Activated naive CD4-positive, alpha-beta T cell treated with anti-CD3 and anti-CD28 coated beads, Interleukin-2, amount 50 U/mL, for 72 hours (primary cell): ENCODE results near the gene CCDC78. TPM values are rescaled to one million over a fixed set of nuclear protein-coding genes. Genes with fewer than 3 reads are reported as not detected.
"Not testable (repeated sequence)": the region's sequence is repeated elsewhere in the genome, so short reads cannot be mapped to it uniquely, and the experiment has no call there.

Source experiments
- ATAC-seq, 2 donors: fragments of 150-1000 bp; cut with Tn5 transposase; 2 replicates each; pipeline ENCODE4 v1.10.0; 2021; ENCODE audit warnings: mild to moderate bottlenecking in 2 of 2, moderate library complexity in 2 of 2
- DNase-seq, 2 donors: peaks; one replicate each; pipeline ENCODE4 v3.0.0; 2021 to 2022; ENCODE audit warnings: low spot score in 2 of 2
- H3K27ac Mint-ChIP-seq, 2 donors: one replicate each; pipeline ENCODE4 v1.8.0; 2022; ENCODE audit warnings: mild to moderate bottlenecking in 2 of 2, mixed read lengths in 2 of 2
- H3K36me3 Mint-ChIP-seq, 2 donors: one replicate each; pipeline ENCODE4 v1.8.0; 2022; ENCODE audit warnings: mixed read lengths in 2 of 2
- H3K9me3 Mint-ChIP-seq, 2 donors: one replicate each; pipeline ENCODE4 v1.8.0; 2022; ENCODE audit warnings: mixed read lengths in 2 of 2
- total RNA-seq, 2 donors: library from RNA; stranded (reverse); gene quantifications; one replicate each; pipeline ENCODE4 v1.2.3, GENCODE V29; 2022

The CCDC78 gene
- total RNA-seq, 2 donors from 2014 or later, result 6.2 to 10.7 TPM

- Mint-ChIP-seq H3K9me3 (no peaks in the 10 kb centered on the region), H3K27ac (no peak overlapping the region), H3K36me3 (no peaks in the 10 kb centered on the region)
- DNase-seq (no peak), ATAC-seq (no peak)
Observed at GRCh38 chr16:746637-747036, 20.4 kb upstream of the CCDC78 start.

GRCh38 chr16:745739-746138, 19.5 kb upstream of the CCDC78 start:
- Mint-ChIP-seq H3K27ac (no peak overlapping the region), H3K9me3 (no peaks in the 10 kb centered on the region), H3K36me3 (no peaks in the 10 kb centered on the region)
- DNase-seq (no peak), ATAC-seq (no peak)

GRCh38 chr16:743794-744500, 17.7 kb upstream of the CCDC78 start:
- no peak overlapping the region for H3K27ac Mint-ChIP-seq
- no peak for DNase-seq
- ATAC-seq, result no peak
- H3K36me3 Mint-ChIP-seq, result peaks cover 0 to 6% of the 10 kb centered on the region in 2 donors
- H3K9me3 Mint-ChIP-seq, result no peaks in the 10 kb centered on the region

GRCh38 chr16:742894-743293, 16.7 kb upstream of the CCDC78 start:
- not testable (repeated sequence) for H3K9me3 Mint-ChIP-seq, H3K36me3 Mint-ChIP-seq, DNase-seq, ATAC-seq
- H3K27ac Mint-ChIP-seq, result peak overlapping the region in 1 of 2 donors; percentile 22

- Mint-ChIP-seq H3K36me3 (peaks cover 5 to 16% of the 10 kb centered on the region in 2 donors), H3K9me3 (no peaks in the 10 kb centered on the region), H3K27ac (peak overlapping the region; percentile 50 to 85)
- DNase-seq, result no peak
- ATAC-seq, result no peak
Observed at GRCh38 chr16:741986-742629, 15.9 kb upstream of the CCDC78 start.

- H3K27ac Mint-ChIP-seq, result peak within 1 kb of the TSS; percentile 50 to 85
- ATAC-seq, result peak; percentile 72 to 77
- H3K36me3 Mint-ChIP-seq, result peaks cover 5 to 21% of the 10 kb centered on the region in 2 donors
- peak; percentile 95 to 97 for DNase-seq
- no peaks in the 10 kb centered on the region for H3K9me3 Mint-ChIP-seq
Observed at GRCh38 chr16:740764-741505, 14.7 kb upstream of the CCDC78 start, which contains the start of gene CIAO3. CIAO3 (minus strand) TSS chr16:740997; CDS start chr16:740985, 12 bp downstream.

- H3K27ac Mint-ChIP-seq, result peak overlapping the region in 1 of 2 donors; percentile 85
- H3K9me3 Mint-ChIP-seq, result no peaks in the 10 kb centered on the region
- H3K36me3 Mint-ChIP-seq, result peaks cover 8 to 24% of the 10 kb centered on the region in 2 donors
- ATAC-seq (peak in 1 of 2 donors; percentile 5), DNase-seq (no peak)
Observed at GRCh38 chr16:740459-740763, 14.2 kb upstream of the CCDC78 start.

GRCh38 chr16:739560-740458, 13.6 kb upstream of the CCDC78 start:
- DNase-seq (no peak), ATAC-seq (no peak)
- Mint-ChIP-seq H3K9me3 (no peaks in the 10 kb centered on the region), H3K27ac (peak overlapping the region; percentile 50 to 85), H3K36me3 (peaks cover 10 to 27% of the 10 kb centered on the region in 2 donors)

- H3K36me3 Mint-ChIP-seq, result peaks cover 10 to 27% of the 10 kb centered on the region in 2 donors
- ATAC-seq, result no peak
Observed at GRCh38 chr16:736936-737481, 10.8 kb upstream of the CCDC78 start.

GRCh38 chr16:735982-736453, 9.8 kb upstream of the CCDC78 start:
- ATAC-seq (peak; percentile 78 to 92), DNase-seq (peak; percentile 57 to 74)
- H3K27ac Mint-ChIP-seq, result peak overlapping the region; percentile 53 to 90
- peaks cover 10 to 27% of the 10 kb centered on the region in 2 donors for H3K36me3 Mint-ChIP-seq
- no peaks in the 10 kb centered on the region for H3K9me3 Mint-ChIP-seq

More at GRCh38 chr16:736936-737481, 10.8 kb upstream of the CCDC78 start:
- Mint-ChIP-seq H3K9me3 (no peaks in the 10 kb centered on the region), H3K27ac (peak overlapping the region in 1 of 2 donors; percentile 74)
- DNase-seq, result no peak

- ATAC-seq, result no peak
- DNase-seq, result no peak
- H3K36me3 Mint-ChIP-seq, result peaks cover 10 to 27% of the 10 kb centered on the region in 2 donors
- H3K9me3 Mint-ChIP-seq, result no peaks in the 10 kb centered on the region
- peak overlapping the region; percentile 65 to 90 for H3K27ac Mint-ChIP-seq
Observed at GRCh38 chr16:734981-735881, 9.0 kb upstream of the CCDC78 start.

- Mint-ChIP-seq H3K9me3 (no peaks in the 10 kb centered on the region), H3K36me3 (peaks cover 10 to 23% of the 10 kb centered on the region in 2 donors), H3K27ac (no peak overlapping the region)
- no peak for ATAC-seq
- DNase-seq, result no peak
Observed at GRCh38 chr16:734208-734980, 8.2 kb upstream of the CCDC78 start.

GRCh38 chr16:733382-734207, 7.4 kb upstream of the CCDC78 start:
- peaks cover 10 to 22% of the 10 kb centered on the region in 2 donors for H3K36me3 Mint-ChIP-seq
- no peak for ATAC-seq
- no peak overlapping the region for H3K27ac Mint-ChIP-seq
- DNase-seq, result peak in 1 of 2 donors; percentile 68
- H3K9me3 Mint-ChIP-seq, result no peaks in the 10 kb centered on the region

- ATAC-seq (no peak), DNase-seq (no peak)
- Mint-ChIP-seq H3K27ac (no peak overlapping the region), H3K9me3 (no peaks in the 10 kb centered on the region), H3K36me3 (peaks cover 10 to 19% of the 10 kb centered on the region in 2 donors)
Observed at GRCh38 chr16:732936-733335, 6.7 kb upstream of the CCDC78 start.
